ENCODE results near the gene OR51E2. TPM values are rescaled to one million over a fixed set of nuclear protein-coding genes. Genes with fewer than 3 reads are reported as not detected.

Gene OR51E2
- total and polyA plus RNA-seq, 9 donors: 0.51 to 1.8 (median 1.1) TPM

GRCh38 chr11:4699697-4700435 lies 2.2 kb upstream of the OR51E2 start:
- Histone ChIP-seq H3K4me1 (ENCODE audit: control insufficient read depth, insufficient read depth, low read length) (peaks cover 5% of the 10 kb centered on the region), H3K4me3 (ENCODE audit: low read length) (no peak overlapping the region)
- WGBS (ENCODE audit: insufficient coverage): 67% methylated on average over 1 of the region's 3 CpGs

GRCh38 chr11:4695442-4695841 lies 2.2 kb downstream of the OR51E2 start:
- H3K4me3 ChIP-seq (ENCODE audit: low read length): no peak overlapping the region
- DNase-seq: no peak
- no peak overlapping the region for H3K27ac ChIP-seq (ENCODE audit: low read length)
- no peaks in the 10 kb centered on the region for H3K9me3 ChIP-seq (replicated peaks; ENCODE audit: control insufficient read depth, low read depth, low read length)
- no peaks in the 10 kb centered on the region for H3K36me3 ChIP-seq (ENCODE audit: control insufficient read depth, insufficient read depth, low read length)
- WGBS (ENCODE audit: insufficient coverage): 43% methylated on average over 1 of the region's 1 CpG
- no peaks in the 10 kb centered on the region for H3K4me1 ChIP-seq (ENCODE audit: control insufficient read depth, insufficient read depth, low read length)
- H3K27me3 ChIP-seq (ENCODE audit: control insufficient read depth, insufficient read depth, low read length): no peaks in the 10 kb centered on the region

More at GRCh38 chr11:4699697-4700435, 2.2 kb upstream of the OR51E2 start:
- H3K9me3 ChIP-seq (replicated peaks; ENCODE audit: control insufficient read depth, low read depth, low read length): no peaks in the 10 kb centered on the region
- no peaks in the 10 kb centered on the region for H3K36me3 ChIP-seq (ENCODE audit: control insufficient read depth, insufficient read depth, low read length)
- no peak overlapping the region for H3K27ac ChIP-seq (ENCODE audit: low read length)
- no peaks in the 10 kb centered on the region for H3K27me3 ChIP-seq (ENCODE audit: control insufficient read depth, insufficient read depth, low read length)
- DNase-seq: no peak

- H3K36me3 ChIP-seq (ENCODE audit: control insufficient read depth, insufficient read depth, low read length): no peaks in the 10 kb centered on the region
- 59% methylated on average over 2 of the region's 3 CpGs for WGBS (ENCODE audit: insufficient coverage)
- no peak for DNase-seq
Measured at GRCh38 chr11:4684631-4685285, 12.9 kb downstream of the OR51E2 start.

GRCh38 chr11:4682623-4683419 lies 14.8 kb downstream of the OR51E2 start:
- no CpG with 5 or more reads among the region's 2 CpGs for WGBS (ENCODE audit: insufficient coverage)
- no peaks in the 10 kb centered on the region for H3K27me3 ChIP-seq (ENCODE audit: control insufficient read depth, insufficient read depth, low read length)
- no peaks in the 10 kb centered on the region for H3K36me3 ChIP-seq (ENCODE audit: control insufficient read depth, insufficient read depth, low read length)
- no peak overlapping the region for H3K4me3 ChIP-seq (ENCODE audit: low read length)
- no peak overlapping the region for H3K27ac ChIP-seq (ENCODE audit: low read length)
- DNase-seq: no peak
- no peaks in the 10 kb centered on the region for H3K9me3 ChIP-seq (replicated peaks; ENCODE audit: control insufficient read depth, low read depth, low read length)
- H3K4me1 ChIP-seq (ENCODE audit: control insufficient read depth, insufficient read depth, low read length): no peaks in the 10 kb centered on the region

More at GRCh38 chr11:4684631-4685285, 12.9 kb downstream of the OR51E2 start:
- Histone ChIP-seq H3K27me3 (ENCODE audit: control insufficient read depth, insufficient read depth, low read length) (no peaks in the 10 kb centered on the region), H3K9me3 (replicated peaks; ENCODE audit: control insufficient read depth, low read depth, low read length) (no peaks in the 10 kb centered on the region), H3K4me3 (ENCODE audit: low read length) (no peak overlapping the region), H3K27ac (ENCODE audit: low read length) (no peak overlapping the region), H3K4me1 (ENCODE audit: control insufficient read depth, insufficient read depth, low read length) (no peaks in the 10 kb centered on the region)

- no peaks in the 10 kb centered on the region for H3K27me3 ChIP-seq (ENCODE audit: control insufficient read depth, insufficient read depth, low read length)
- no peak overlapping the region for H3K4me3 ChIP-seq (ENCODE audit: low read length)
- no peaks in the 10 kb centered on the region for H3K9me3 ChIP-seq (replicated peaks; ENCODE audit: control insufficient read depth, low read depth, low read length)
- H3K36me3 ChIP-seq (ENCODE audit: control insufficient read depth, insufficient read depth, low read length): no peaks in the 10 kb centered on the region
- DNase-seq: no peak
- no peak overlapping the region for H3K27ac ChIP-seq (ENCODE audit: low read length)
- WGBS (ENCODE audit: insufficient coverage): no CpG with 5 or more reads among the region's 3 CpGs
- no peaks in the 10 kb centered on the region for H3K4me1 ChIP-seq (ENCODE audit: control insufficient read depth, insufficient read depth, low read length)
Measured at GRCh38 chr11:4680341-4680740, 17.3 kb downstream of the OR51E2 start.

GRCh38 chr11:4677948-4678347 lies 19.7 kb downstream of the OR51E2 start:
- no peak overlapping the region for H3K27ac ChIP-seq (ENCODE audit: low read length)
- no peaks in the 10 kb centered on the region for H3K9me3 ChIP-seq (replicated peaks; ENCODE audit: control insufficient read depth, low read depth, low read length)
- H3K4me1 ChIP-seq (ENCODE audit: control insufficient read depth, insufficient read depth, low read length): no peaks in the 10 kb centered on the region
- H3K36me3 ChIP-seq (ENCODE audit: control insufficient read depth, insufficient read depth, low read length): no peaks in the 10 kb centered on the region
- H3K27me3 ChIP-seq (ENCODE audit: control insufficient read depth, insufficient read depth, low read length): no peaks in the 10 kb centered on the region
- no peak overlapping the region for H3K4me3 ChIP-seq (ENCODE audit: low read length)
- WGBS (ENCODE audit: insufficient coverage): no CpG with 5 or more reads among the region's 2 CpGs
- no peak for DNase-seq

GRCh38 chr11:4673781-4674180 lies 23.9 kb downstream of the OR51E2 start:
- no peak for DNase-seq
- H3K4me3 ChIP-seq (ENCODE audit: low read length): no peak overlapping the region
- no peak overlapping the region for H3K27ac ChIP-seq (ENCODE audit: low read length)
- H3K9me3 ChIP-seq (replicated peaks; ENCODE audit: control insufficient read depth, low read depth, low read length): no peaks in the 10 kb centered on the region
- H3K36me3 ChIP-seq (ENCODE audit: control insufficient read depth, insufficient read depth, low read length): no peaks in the 10 kb centered on the region
- no peaks in the 10 kb centered on the region for H3K27me3 ChIP-seq (ENCODE audit: control insufficient read depth, insufficient read depth, low read length)
- WGBS (ENCODE audit: insufficient coverage): 60% methylated on average over 1 of the region's 2 CpGs
- H3K4me1 ChIP-seq (ENCODE audit: control insufficient read depth, insufficient read depth, low read length): peaks cover 3% of the 10 kb centered on the region

GRCh38 chr11:4672470-4672869 lies 25.2 kb downstream of the OR51E2 start:
- Histone ChIP-seq H3K4me3 (ENCODE audit: low read length) (no peak overlapping the region), H3K9me3 (replicated peaks; ENCODE audit: control insufficient read depth, low read depth, low read length) (no peaks in the 10 kb centered on the region), H3K27me3 (ENCODE audit: control insufficient read depth, insufficient read depth, low read length) (no peaks in the 10 kb centered on the region), H3K36me3 (ENCODE audit: control insufficient read depth, insufficient read depth, low read length) (no peaks in the 10 kb centered on the region), H3K4me1 (ENCODE audit: control insufficient read depth, insufficient read depth, low read length) (peaks cover 3% of the 10 kb centered on the region), H3K27ac (ENCODE audit: low read length) (no peak overlapping the region)
- DNase-seq: no peak
- WGBS (ENCODE audit: insufficient coverage): no CpG with 5 or more reads among the region's 3 CpGs

- Histone ChIP-seq H3K9me3 (replicated peaks; ENCODE audit: control insufficient read depth, low read depth, low read length) (no peaks in the 10 kb centered on the region), H3K4me1 (ENCODE audit: control insufficient read depth, insufficient read depth, low read length) (peaks cover 3% of the 10 kb centered on the region), H3K27ac (ENCODE audit: low read length) (no peak overlapping the region), H3K4me3 (ENCODE audit: low read length) (no peak overlapping the region), H3K27me3 (ENCODE audit: control insufficient read depth, insufficient read depth, low read length) (no peaks in the 10 kb centered on the region), H3K36me3 (ENCODE audit: control insufficient read depth, insufficient read depth, low read length) (no peaks in the 10 kb centered on the region)
- DNase-seq: no peak
- 40% methylated on average over 1 of the region's 2 CpGs for WGBS (ENCODE audit: insufficient coverage)
Measured at GRCh38 chr11:4671741-4672140, 25.9 kb downstream of the OR51E2 start.

GRCh38 chr11:4665424-4665823 lies 32.2 kb downstream of the OR51E2 start:
- no peaks in the 10 kb centered on the region for H3K36me3 ChIP-seq (ENCODE audit: control insufficient read depth, insufficient read depth, low read length)
- WGBS (ENCODE audit: insufficient coverage): no CpG with 5 or more reads among the region's 2 CpGs
- H3K9me3 ChIP-seq (replicated peaks; ENCODE audit: control insufficient read depth, low read depth, low read length): no peaks in the 10 kb centered on the region
- H3K27ac ChIP-seq (ENCODE audit: low read length): no peak overlapping the region
- no peak overlapping the region for H3K4me3 ChIP-seq (ENCODE audit: low read length)
- H3K4me1 ChIP-seq (ENCODE audit: control insufficient read depth, insufficient read depth, low read length): no peaks in the 10 kb centered on the region
- no peaks in the 10 kb centered on the region for H3K27me3 ChIP-seq (ENCODE audit: control insufficient read depth, insufficient read depth, low read length)
- DNase-seq: no peak
